ENCODE data around the gene SLCO4A1.

SLCO4A1 gene

DNA sequence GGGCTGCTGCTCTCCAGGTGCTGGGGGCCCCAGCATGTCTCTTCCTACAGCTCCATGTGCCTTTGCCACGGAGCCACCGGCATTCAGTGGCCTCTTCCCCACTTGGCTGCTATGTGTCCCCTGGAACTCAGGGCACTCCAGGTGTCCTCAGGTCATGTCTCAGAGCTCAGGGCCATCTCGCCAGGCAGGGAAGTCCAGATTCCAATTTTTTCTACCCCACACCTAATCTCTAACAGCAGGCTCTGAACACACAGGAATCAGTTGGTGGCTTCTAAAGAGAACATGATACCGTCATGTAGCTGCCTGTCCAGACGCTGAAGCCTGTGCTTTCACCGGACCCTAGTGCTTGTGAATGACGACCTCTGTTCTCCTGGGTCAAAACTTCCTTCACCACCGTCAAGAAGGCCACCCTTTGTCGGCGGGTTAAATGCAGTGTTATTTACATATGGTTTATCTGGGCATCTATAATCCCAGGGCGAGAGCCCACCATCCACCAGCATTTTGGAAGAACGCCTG, 4.2 kb upstream of the SLCO4A1 start:
- Histone ChIP-seq H3K9me2 (replicated peaks; ENCODE audit: control insufficient read depth, low read length) (no peaks in the 10 kb centered on the region), H3K36me3 (ENCODE audit: control insufficient read depth, low read length) (peaks cover 6% of the 10 kb centered on the region), H3K9me3 (ENCODE audit: control insufficient read depth, insufficient read depth, low read length) (no peaks in the 10 kb centered on the region), H3K4me1 (ENCODE audit: control insufficient read depth, low read length) (peaks cover 31% of the 10 kb centered on the region), H3K4me2 (ENCODE audit: low read length) (no peak overlapping the region), H3K79me2 (ENCODE audit: control insufficient read depth, low read length) (peaks cover 13% of the 10 kb centered on the region), H3K27ac (ENCODE audit: low read depth, low read length) (no peak overlapping the region), H4K20me1 (ENCODE audit: control insufficient read depth, insufficient read depth, low read depth, low read length) (peaks cover under 1% of the 10 kb centered on the region; the same call in 1 of the 2 replicates), H3F3A (ENCODE audit: control insufficient read depth, insufficient read depth) (peaks cover 5% of the 10 kb centered on the region), H3K27me3 (ENCODE audit: control insufficient read depth, low read length) (no peaks in the 10 kb centered on the region), H3K4me3 (ENCODE audit: low read length) (no peak overlapping the region)
- TF ChIP-seq EZH2phosphoT487 (IDR thresholded peaks at IDR 0.05; ENCODE audit: borderline replicate concordance, low read length) = no peak
- TF ChIP-seq, protein P1, sequence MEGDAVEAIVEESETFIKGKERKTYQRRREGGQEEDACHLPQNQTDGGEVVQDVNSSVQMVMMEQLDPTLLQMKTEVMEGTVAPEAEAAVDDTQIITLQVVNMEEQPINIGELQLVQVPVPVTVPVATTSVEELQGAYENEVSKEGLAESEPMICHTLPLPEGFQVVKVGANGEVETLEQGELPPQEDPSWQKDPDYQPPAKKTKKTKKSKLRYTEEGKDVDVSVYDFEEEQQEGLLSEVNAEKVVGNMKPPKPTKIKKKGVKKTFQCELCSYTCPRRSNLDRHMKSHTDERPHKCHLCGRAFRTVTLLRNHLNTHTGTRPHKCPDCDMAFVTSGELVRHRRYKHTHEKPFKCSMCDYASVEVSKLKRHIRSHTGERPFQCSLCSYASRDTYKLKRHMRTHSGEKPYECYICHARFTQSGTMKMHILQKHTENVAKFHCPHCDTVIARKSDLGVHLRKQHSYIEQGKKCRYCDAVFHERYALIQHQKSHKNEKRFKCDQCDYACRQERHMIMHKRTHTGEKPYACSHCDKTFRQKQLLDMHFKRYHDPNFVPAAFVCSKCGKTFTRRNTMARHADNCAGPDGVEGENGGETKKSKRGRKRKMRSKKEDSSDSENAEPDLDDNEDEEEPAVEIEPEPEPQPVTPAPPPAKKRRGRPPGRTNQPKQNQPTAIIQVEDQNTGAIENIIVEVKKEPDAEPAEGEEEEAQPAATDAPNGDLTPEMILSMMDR (IDR thresholded peaks at IDR 0.05; ENCODE audit: low read depth, low read length, poor library complexity, severe bottlenecking) = no peak

- Histone ChIP-seq H3K9me2 (replicated peaks; ENCODE audit: control insufficient read depth, low read length) (no peaks in the 10 kb centered on the region), H4K20me1 (ENCODE audit: control insufficient read depth, insufficient read depth, low read depth, low read length) (peaks cover 8% of the 10 kb centered on the region), H3K4me3 (ENCODE audit: low read length) (no peak overlapping the region), H3K4me2 (ENCODE audit: low read length) (no peak overlapping the region), H3K79me2 (ENCODE audit: control insufficient read depth, low read length) (peaks cover 21% of the 10 kb centered on the region), H3K27me3 (ENCODE audit: control insufficient read depth, low read length) (no peaks in the 10 kb centered on the region), H3K27ac (ENCODE audit: low read depth, low read length) (no peak overlapping the region), H3K4me1 (ENCODE audit: control insufficient read depth, low read length) (peaks cover 35% of the 10 kb centered on the region), H3F3A (ENCODE audit: control insufficient read depth, insufficient read depth) (peaks cover 5% of the 10 kb centered on the region), H3K36me3 (ENCODE audit: control insufficient read depth, low read length) (peaks cover 14% of the 10 kb centered on the region), H3K9me3 (ENCODE audit: control insufficient read depth, insufficient read depth, low read length) (no peaks in the 10 kb centered on the region)
- TF ChIP-seq, protein P1 (IDR thresholded peaks at IDR 0.05; ENCODE audit: low read depth, low read length, poor library complexity, severe bottlenecking) = no peak
- no peak for TF ChIP-seq EZH2phosphoT487 (IDR thresholded peaks at IDR 0.05; ENCODE audit: borderline replicate concordance, low read length)
Observed at GRCh38 chr20:62638679-62639406, 3.5 kb upstream of the SLCO4A1 start.

DNA sequence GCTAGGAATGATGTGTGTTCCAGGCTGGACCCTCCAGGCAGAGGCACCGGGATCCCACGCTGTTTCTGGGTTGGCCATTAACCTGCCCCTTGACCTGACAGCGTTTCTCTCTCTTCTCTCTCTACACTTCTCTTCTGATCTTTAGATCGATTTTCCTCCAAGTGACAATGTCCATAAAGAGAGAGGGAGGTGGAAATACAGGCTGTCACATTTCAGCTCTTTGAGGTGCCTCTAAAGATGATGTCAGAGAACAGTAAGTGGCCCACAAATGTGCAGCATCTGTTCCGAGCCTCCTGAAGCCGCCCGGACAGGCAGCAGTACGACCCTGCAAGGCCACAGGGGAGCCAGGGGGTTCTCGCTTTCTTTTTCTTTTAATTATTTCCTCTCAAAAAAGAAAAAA, 2.5 kb upstream of the SLCO4A1 start:
- Histone ChIP-seq H3K79me2 (ENCODE audit: control insufficient read depth, low read length) (peaks cover 30% of the 10 kb centered on the region), H3K4me3 (ENCODE audit: low read length) (no peak overlapping the region), H3K27me3 (ENCODE audit: control insufficient read depth, low read length) (no peaks in the 10 kb centered on the region), H3K9me2 (replicated peaks; ENCODE audit: control insufficient read depth, low read length) (no peaks in the 10 kb centered on the region), H3K4me1 (ENCODE audit: control insufficient read depth, low read length) (peaks cover 44% of the 10 kb centered on the region), H3K36me3 (ENCODE audit: control insufficient read depth, low read length) (peaks cover 23% of the 10 kb centered on the region), H4K20me1 (ENCODE audit: control insufficient read depth, insufficient read depth, low read depth, low read length) (peaks cover 13% of the 10 kb centered on the region), H3K9me3 (ENCODE audit: control insufficient read depth, insufficient read depth, low read length) (no peaks in the 10 kb centered on the region), H3K4me2 (ENCODE audit: low read length) (no peak overlapping the region), H3F3A (ENCODE audit: control insufficient read depth, insufficient read depth) (peaks cover 5% of the 10 kb centered on the region), H3K27ac (ENCODE audit: low read depth, low read length) (no peak overlapping the region)
- TF ChIP-seq, protein P1 (IDR thresholded peaks at IDR 0.05; ENCODE audit: low read depth, low read length, poor library complexity, severe bottlenecking) = no peak
- no peak for TF ChIP-seq EZH2phosphoT487 (IDR thresholded peaks at IDR 0.05; ENCODE audit: borderline replicate concordance, low read length)

All from DOHH2 (cell line).